Measurements from ENCODE around the gene PYHIN1.
"Not testable (repeated sequence)": the region's sequence is repeated elsewhere in the genome, so short reads cannot be mapped to it uniquely, and the experiment has no call there.

PYHIN1 gene

GRCh38 chr1:158983235-158983634 lies 51.9 kb downstream of the PYHIN1 start:
- no peak for DNase-seq

- no peak for DNase-seq
Measured at GRCh38 chr1:158984386-158984785, 53.0 kb downstream of the PYHIN1 start.

GRCh38 chr1:158989424-158989823 lies 58.1 kb downstream of the PYHIN1 start:
- DNase-seq = no peak

GRCh38 chr1:158992787-158993312 lies 61.5 kb downstream of the PYHIN1 start:
- DNase-seq = no peak

- no peak for DNase-seq
Measured at GRCh38 chr1:158996998-158997397, 65.6 kb downstream of the PYHIN1 start.

GRCh38 chr1:158998037-158998780 lies 66.9 kb downstream of the PYHIN1 start:
- DNase-seq = no peak

GRCh38 chr1:158998781-158999161 lies 67.4 kb downstream of the PYHIN1 start:
- DNase-seq = no peak

- peak; percentile 93 for DNase-seq
Measured at GRCh38 chr1:158999316-159000069, 68.1 kb downstream of the PYHIN1 start.

GRCh38 chr1:159000070-159000409 lies 68.7 kb downstream of the PYHIN1 start:
- DNase-seq = no peak

GRCh38 chr1:159000625-159001024 lies 69.3 kb downstream of the PYHIN1 start:
- peak; percentile 68 for DNase-seq

GRCh38 chr1:159005161-159005560 lies 73.8 kb downstream of the PYHIN1 start:
- DNase-seq = no peak

GRCh38 chr1:159005676-159006075 lies 74.3 kb downstream of the PYHIN1 start:
- DNase-seq = peak; percentile 59

GRCh38 chr1:159006210-159006807 lies 75.0 kb downstream of the PYHIN1 start:
- DNase-seq = not testable (repeated sequence)

GRCh38 chr1:159007726-159008125 lies 76.4 kb downstream of the PYHIN1 start:
- DNase-seq = no peak

- DNase-seq = no peak
Measured at GRCh38 chr1:159008744-159009188, 77.4 kb downstream of the PYHIN1 start.

- DNase-seq = no peak
Measured at GRCh38 chr1:159009287-159009686, 77.9 kb downstream of the PYHIN1 start.

- peak; percentile 59 for DNase-seq
Measured at GRCh38 chr1:159009704-159010361, 78.5 kb downstream of the PYHIN1 start, which contains the start of gene IFI16. TSS of gene IFI16 (plus strand) at chr1:159009907. CDS start at chr1:159014681, 4,774 bp downstream.

- no peak for DNase-seq
Measured at GRCh38 chr1:159010391-159010790, 79.0 kb downstream of the PYHIN1 start.

GRCh38 chr1:159011001-159011400 lies 79.6 kb downstream of the PYHIN1 start:
- DNase-seq = not testable (repeated sequence)

- DNase-seq = no peak
Measured at GRCh38 chr1:159011751-159012150, 80.4 kb downstream of the PYHIN1 start.

GRCh38 chr1:159012495-159012894 lies 81.1 kb downstream of the PYHIN1 start:
- DNase-seq = no peak

- DNase-seq = no peak
Measured at GRCh38 chr1:159014003-159014571, 82.7 kb downstream of the PYHIN1 start.

GRCh38 chr1:159014851-159015250 lies 83.5 kb downstream of the PYHIN1 start:
- DNase-seq = no peak

Measured in islet precursor cell (in vitro differentiated cells).